Hepatocyte (in vitro differentiated cells): Measurements from ENCODE around the gene GCH1.

Experiments
- EZH2 ChIP-seq: fragments of 200-600 bp; sonication (generic); IDR thresholded peaks from 2 replicates; pipeline ENCODE4 v1.6.1; 2016; ENCODE audit warnings: antibody characterized with exemption, mild to moderate bottlenecking, borderline replicate concordance
- TF ChIP-seq, protein P1 (sequence below): fragments of 200-600 bp; sonication (generic); IDR thresholded peaks from 2 replicates; pipeline ENCODE4 v1.5.1; 2016; ENCODE audit warnings: antibody characterized with exemption, mild to moderate bottlenecking; ENCODE audit not compliant: poor library complexity

DNA sequence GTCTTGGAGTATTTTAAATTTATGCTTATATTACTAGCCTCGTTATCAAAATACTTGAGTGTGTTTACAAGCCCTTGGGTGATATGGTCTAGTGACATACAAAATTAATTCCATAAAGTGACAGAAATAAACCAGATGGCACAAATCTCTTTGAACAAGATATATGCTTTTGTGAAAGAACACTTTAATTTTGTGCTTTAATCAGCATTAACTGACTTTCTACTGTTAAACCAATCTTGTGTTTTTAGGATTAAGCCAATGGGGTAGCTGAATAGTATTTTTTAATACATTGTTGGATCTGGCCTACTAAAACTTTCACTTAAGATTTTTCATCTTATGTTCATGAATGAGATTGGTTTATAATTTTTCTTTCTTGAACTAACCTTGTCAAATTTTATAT is 30.4 kb upstream of the GCH1 start:
- TF ChIP-seq, protein P1, sequence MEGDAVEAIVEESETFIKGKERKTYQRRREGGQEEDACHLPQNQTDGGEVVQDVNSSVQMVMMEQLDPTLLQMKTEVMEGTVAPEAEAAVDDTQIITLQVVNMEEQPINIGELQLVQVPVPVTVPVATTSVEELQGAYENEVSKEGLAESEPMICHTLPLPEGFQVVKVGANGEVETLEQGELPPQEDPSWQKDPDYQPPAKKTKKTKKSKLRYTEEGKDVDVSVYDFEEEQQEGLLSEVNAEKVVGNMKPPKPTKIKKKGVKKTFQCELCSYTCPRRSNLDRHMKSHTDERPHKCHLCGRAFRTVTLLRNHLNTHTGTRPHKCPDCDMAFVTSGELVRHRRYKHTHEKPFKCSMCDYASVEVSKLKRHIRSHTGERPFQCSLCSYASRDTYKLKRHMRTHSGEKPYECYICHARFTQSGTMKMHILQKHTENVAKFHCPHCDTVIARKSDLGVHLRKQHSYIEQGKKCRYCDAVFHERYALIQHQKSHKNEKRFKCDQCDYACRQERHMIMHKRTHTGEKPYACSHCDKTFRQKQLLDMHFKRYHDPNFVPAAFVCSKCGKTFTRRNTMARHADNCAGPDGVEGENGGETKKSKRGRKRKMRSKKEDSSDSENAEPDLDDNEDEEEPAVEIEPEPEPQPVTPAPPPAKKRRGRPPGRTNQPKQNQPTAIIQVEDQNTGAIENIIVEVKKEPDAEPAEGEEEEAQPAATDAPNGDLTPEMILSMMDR, result no peak
- TF ChIP-seq EZH2, result no peak
